Measurements from ENCODE around the gene CERS6.

- TF ChIP-seq EZH2 (IDR thresholded peaks at IDR 0.05) = no peak
- TF ChIP-seq FOXP2 (optimal IDR thresholded peaks at IDR 0.05; ENCODE audit: control extremely low read depth, extremely low read length, insufficient read depth) = no peak
These were observed 274.9 kb downstream of the CERS6 start for GRCh38 chr2:168731002-168731401.

All from SK-N-MC (cell line).